ENCODE data around the gene NACC1. TPM values are rescaled to one million over a fixed set of nuclear protein-coding genes. Genes with fewer than 3 reads are reported as not detected.

The NACC1 gene
- total RNA-seq, 3 donors from 2014 or later (not counting 1 experiment from before 2014, with no cell fraction given): 41.2 to 48.7 (median 43.4) TPM

- Mint-ChIP-seq H3K27me3 (ENCODE audit: low read depth in 2 of 2) (peaks cover 0 to 17% of the 10 kb centered on the region in 2 donors), H3K36me3 (no peaks in the 10 kb centered on the region), H3K27ac (no peak overlapping the region), H3K4me3 (no peak overlapping the region), H3K9me3 (no peaks in the 10 kb centered on the region), H3K4me1 (no peaks in the 10 kb centered on the region)
- DNase-seq (no peak), ATAC-seq (no peak)
- no peak for TF ChIP-seq CTCF (IDR thresholded peaks at IDR 0.05)
- H3K27ac ChIP-seq (ENCODE audit: low read length): no peak overlapping the region
- no peaks in the 10 kb centered on the region for H3K4me1 ChIP-seq (ENCODE audit: control insufficient read depth, insufficient read depth, low read length)
- 82% methylated on average over 14 of the region's 14 CpGs for WGBS (ENCODE audit: insufficient coverage)
- intact Hi-C loops (cut with micrococcal nuclease): no loop called here
- H3K4me3 ChIP-seq (ENCODE audit: low read length): no peak overlapping the region
- H3K9me3 ChIP-seq (ENCODE audit: control insufficient read depth, insufficient read depth, low read length): no peaks in the 10 kb centered on the region
- no peaks in the 10 kb centered on the region for H3K36me3 ChIP-seq (ENCODE audit: control insufficient read depth, insufficient read depth, low read length)
- H3K27me3 ChIP-seq (ENCODE audit: control insufficient read depth, insufficient read depth, low read length): no peaks in the 10 kb centered on the region
These were observed 35.7 kb upstream of the NACC1 start for GRCh38 chr19:13082192-13083007.

GRCh38 chr19:13083008-13083404 is 35.1 kb upstream of the NACC1 start:
- H3K27ac Mint-ChIP-seq: no peak overlapping the region
- no peak overlapping the region for H3K4me3 Mint-ChIP-seq
- no peaks in the 10 kb centered on the region for H3K4me1 Mint-ChIP-seq
- DNase-seq: no peak
- no peaks in the 10 kb centered on the region for H3K36me3 Mint-ChIP-seq
- no peaks in the 10 kb centered on the region for H3K4me1 ChIP-seq (ENCODE audit: control insufficient read depth, insufficient read depth, low read length)
- H3K27me3 Mint-ChIP-seq (ENCODE audit: low read depth in 2 of 2): peaks cover 0 to 14% of the 10 kb centered on the region in 2 donors
- WGBS (ENCODE audit: insufficient coverage): 79% methylated on average over 7 of the region's 7 CpGs
- ATAC-seq: no peak
- H3K36me3 ChIP-seq (ENCODE audit: control insufficient read depth, insufficient read depth, low read length): no peaks in the 10 kb centered on the region
- no peaks in the 10 kb centered on the region for H3K9me3 ChIP-seq (ENCODE audit: control insufficient read depth, insufficient read depth, low read length)
- no peak overlapping the region for H3K27ac ChIP-seq (ENCODE audit: low read length)
- H3K4me3 ChIP-seq (ENCODE audit: low read length): no peak overlapping the region
- TF ChIP-seq CTCF (IDR thresholded peaks at IDR 0.05): no peak
- intact Hi-C loops (cut with micrococcal nuclease): no loop called here
- no peaks in the 10 kb centered on the region for H3K9me3 Mint-ChIP-seq
- no peaks in the 10 kb centered on the region for H3K27me3 ChIP-seq (ENCODE audit: control insufficient read depth, insufficient read depth, low read length)

GRCh38 chr19:13083627-13084026 is 34.4 kb upstream of the NACC1 start:
- Mint-ChIP-seq H3K9me3 (no peaks in the 10 kb centered on the region), H3K27ac (no peak overlapping the region), H3K36me3 (no peaks in the 10 kb centered on the region), H3K4me1 (no peaks in the 10 kb centered on the region), H3K27me3 (ENCODE audit: low read depth in 2 of 2) (peaks cover 0 to 13% of the 10 kb centered on the region in 2 donors), H3K4me3 (no peak overlapping the region)
- intact Hi-C loops (cut with micrococcal nuclease): no loop called here
- TF ChIP-seq CTCF (IDR thresholded peaks at IDR 0.05): no peak
- Histone ChIP-seq H3K27ac (ENCODE audit: low read length) (no peak overlapping the region), H3K9me3 (ENCODE audit: control insufficient read depth, insufficient read depth, low read length) (no peaks in the 10 kb centered on the region), H3K4me3 (ENCODE audit: low read length) (no peak overlapping the region), H3K27me3 (ENCODE audit: control insufficient read depth, insufficient read depth, low read length) (no peaks in the 10 kb centered on the region), H3K36me3 (ENCODE audit: control insufficient read depth, insufficient read depth, low read length) (no peaks in the 10 kb centered on the region), H3K4me1 (ENCODE audit: control insufficient read depth, insufficient read depth, low read length) (no peaks in the 10 kb centered on the region)
- 94% methylated on average over 9 of the region's 9 CpGs for WGBS (ENCODE audit: insufficient coverage)
- no peak for DNase-seq
- no peak for ATAC-seq

GRCh38 chr19:13085666-13086065 is 32.4 kb upstream of the NACC1 start:
- ATAC-seq: no peak
- no peaks in the 10 kb centered on the region for H3K4me1 Mint-ChIP-seq
- Histone ChIP-seq H3K27me3 (ENCODE audit: control insufficient read depth, insufficient read depth, low read length) (no peaks in the 10 kb centered on the region), H3K4me1 (ENCODE audit: control insufficient read depth, insufficient read depth, low read length) (no peaks in the 10 kb centered on the region), H3K36me3 (ENCODE audit: control insufficient read depth, insufficient read depth, low read length) (no peaks in the 10 kb centered on the region), H3K9me3 (ENCODE audit: control insufficient read depth, insufficient read depth, low read length) (no peaks in the 10 kb centered on the region), H3K4me3 (ENCODE audit: low read length) (no peak overlapping the region), H3K27ac (ENCODE audit: low read length) (no peak overlapping the region)
- no peak overlapping the region for H3K4me3 Mint-ChIP-seq
- no peak for TF ChIP-seq CTCF (IDR thresholded peaks at IDR 0.05)
- intact Hi-C loops (cut with micrococcal nuclease): no loop called here
- no peak for DNase-seq
- H3K27ac Mint-ChIP-seq: no peak overlapping the region
- H3K9me3 Mint-ChIP-seq: no peaks in the 10 kb centered on the region
- H3K36me3 Mint-ChIP-seq: no peaks in the 10 kb centered on the region
- H3K27me3 Mint-ChIP-seq (ENCODE audit: low read depth in 2 of 2): peaks cover 0 to 18% of the 10 kb centered on the region in 2 donors
- 41% methylated on average over 7 of the region's 7 CpGs for WGBS (ENCODE audit: insufficient coverage)
